Astrocyte (in vitro differentiated cells and primary cell): ENCODE results near the gene P2RX1. TPM values are rescaled to one million over a fixed set of nuclear protein-coding genes. Genes with fewer than 3 reads are reported as not detected.

Source experiments
- DNase-seq: peaks from one replicate; pipeline ENCODE4 v3.0.0-alpha.2; 2010; ENCODE audit warnings: low read depth
- FAIRE-seq: peaks from 2 replicates; lab custom pipeline; 2011; peaks lifted over from hg19 to GRCh38; lab: Jason Lieb, UNC
- H2AFZ ChIP-seq: 2 replicates; pipeline ENCODE4 v1.6.0; 2012; ENCODE audit warnings: low read depth, low read length, inconsistent platforms
- H3K27ac ChIP-seq: 2 replicates; pipeline ENCODE4 v1.5.1; 2011; ENCODE audit warnings: low read depth, low read length, inconsistent platforms
- H3K27me3 ChIP-seq: 2 replicates; pipeline ENCODE4 v1.6.0; 2011; ENCODE audit warnings: low read length, inconsistent platforms; ENCODE audit not compliant: insufficient read depth
- H3K36me3 ChIP-seq: 2 replicates; pipeline ENCODE4 v1.5.1; 2011; ENCODE audit warnings: low read length, inconsistent platforms; ENCODE audit not compliant: insufficient read depth
- H3K4me1 ChIP-seq: 2 replicates; pipeline ENCODE4 v1.5.1; 2011; ENCODE audit warnings: low read length, inconsistent platforms; ENCODE audit not compliant: insufficient read depth
- H3K4me2 ChIP-seq: 2 replicates; pipeline ENCODE4 v1.6.0; 2012; ENCODE audit warnings: low read length, inconsistent platforms
- H3K4me3 ChIP-seq: 2 replicates; pipeline ENCODE4 v1.5.1; 2011; ENCODE audit warnings: low read depth, mild to moderate bottlenecking, low read length, inconsistent platforms; ENCODE audit not compliant: insufficient read depth
- H3K79me2 ChIP-seq: 2 replicates; pipeline ENCODE4 v1.6.0; 2012; ENCODE audit warnings: mild to moderate bottlenecking, low read length, inconsistent platforms; ENCODE audit not compliant: insufficient read depth
- H3K9ac ChIP-seq: 2 replicates; pipeline ENCODE4 v1.6.0; 2012; ENCODE audit warnings: mild to moderate bottlenecking, low read length, inconsistent platforms
- H3K9me3 ChIP-seq: 2 replicates; pipeline ENCODE4 v1.5.1; 2012; ENCODE audit warnings: low read depth, mild to moderate bottlenecking, low read length, inconsistent platforms; ENCODE audit not compliant: insufficient read depth
- H4K20me1 ChIP-seq: 2 replicates; pipeline ENCODE4 v1.6.0; 2012; ENCODE audit warnings: low read length, inconsistent platforms; ENCODE audit not compliant: insufficient read depth
- H3K27ac Mint-ChIP-seq: one replicate; pipeline ENCODE4 v1.8.0; 2021; ENCODE audit warnings: mild to moderate bottlenecking, mixed read lengths; ENCODE audit not compliant: unreplicated experiment
- H3K27me3 Mint-ChIP-seq: one replicate; pipeline ENCODE4 v1.8.0; 2021; ENCODE audit warnings: low read depth, mixed read lengths; ENCODE audit not compliant: unreplicated experiment
- H3K36me3 Mint-ChIP-seq: one replicate; pipeline ENCODE4 v1.8.0; 2021; ENCODE audit warnings: low read depth, mixed read lengths; ENCODE audit not compliant: unreplicated experiment
- H3K4me1 Mint-ChIP-seq: one replicate; pipeline ENCODE4 v1.8.0; 2021; ENCODE audit warnings: low read depth, mixed read lengths; ENCODE audit not compliant: unreplicated experiment
- H3K4me3 Mint-ChIP-seq: one replicate; pipeline ENCODE4 v1.8.0; 2021; ENCODE audit warnings: mild to moderate bottlenecking, moderate library complexity, mixed read lengths; ENCODE audit not compliant: unreplicated experiment
- H3K9me3 Mint-ChIP-seq: one replicate; pipeline ENCODE4 v1.8.0; 2021; ENCODE audit warnings: mild to moderate bottlenecking, mixed read lengths; ENCODE audit not compliant: unreplicated experiment
- EZH2 ChIP-seq: IDR thresholded peaks from 2 replicates; pipeline ENCODE4 v1.6.1; 2012; ENCODE audit warnings: mild to moderate bottlenecking, low read length, inconsistent platforms; ENCODE audit not compliant: insufficient read depth
- total RNA-seq: library from RNA; stranded (reverse); gene quantifications from 2 replicates; pipeline ENCODE4 v1.2.1, GENCODE V29; 2021
- TF ChIP-seq, protein P1 (sequence below): IDR thresholded peaks from 2 replicates; pipeline ENCODE4 v1.5.1; 2011; ENCODE audit warnings: low read depth, mild to moderate bottlenecking, inconsistent platforms, low read length, moderate library complexity; ENCODE audit not compliant: insufficient read depth

Gene P2RX1
- total RNA-seq, 1 donor from 2014 or later = not detected

DNA sequence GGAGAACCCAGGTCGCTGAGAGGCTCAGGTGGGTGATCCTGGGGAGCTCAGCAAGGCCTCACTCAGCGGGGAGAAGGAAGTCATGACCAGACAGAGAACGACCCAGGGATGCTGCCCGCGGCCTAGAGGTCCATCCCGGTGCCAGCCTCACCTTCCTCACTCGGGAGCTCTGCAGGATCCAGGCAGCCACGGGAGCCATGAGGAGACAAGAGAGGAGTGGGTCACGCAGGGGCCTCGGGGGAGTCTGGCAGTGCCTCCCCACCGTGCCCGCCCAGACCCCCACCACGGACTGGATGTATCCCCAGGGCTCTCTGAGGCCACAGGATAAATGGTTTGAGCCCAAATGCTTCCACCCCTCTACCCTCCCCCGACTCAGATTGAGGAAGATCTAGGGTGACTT is 37.3 kb upstream of the P2RX1 start:
- Histone ChIP-seq H4K20me1 (no peaks in the 10 kb centered on the region), H3K4me2 (no peak overlapping the region), H3K36me3 (no peaks in the 10 kb centered on the region), H3K4me1 (no peaks in the 10 kb centered on the region), H3K27me3 (no peaks in the 10 kb centered on the region), H3K4me3 (no peak overlapping the region), H3K27ac (no peak overlapping the region), H3K79me2 (no peaks in the 10 kb centered on the region), H3K9ac (no peak overlapping the region), H3K9me3 (no peaks in the 10 kb centered on the region), H2AFZ (no peak overlapping the region)
- DNase-seq = no peak
- FAIRE-seq = no peak
- Mint-ChIP-seq H3K27me3 (peaks cover 33% of the 10 kb centered on the region), H3K9me3 (no peaks in the 10 kb centered on the region), H3K4me3 (no peak overlapping the region), H3K36me3 (no peaks in the 10 kb centered on the region), H3K4me1 (no peaks in the 10 kb centered on the region), H3K27ac (no peak overlapping the region)
- TF ChIP-seq, protein P1, sequence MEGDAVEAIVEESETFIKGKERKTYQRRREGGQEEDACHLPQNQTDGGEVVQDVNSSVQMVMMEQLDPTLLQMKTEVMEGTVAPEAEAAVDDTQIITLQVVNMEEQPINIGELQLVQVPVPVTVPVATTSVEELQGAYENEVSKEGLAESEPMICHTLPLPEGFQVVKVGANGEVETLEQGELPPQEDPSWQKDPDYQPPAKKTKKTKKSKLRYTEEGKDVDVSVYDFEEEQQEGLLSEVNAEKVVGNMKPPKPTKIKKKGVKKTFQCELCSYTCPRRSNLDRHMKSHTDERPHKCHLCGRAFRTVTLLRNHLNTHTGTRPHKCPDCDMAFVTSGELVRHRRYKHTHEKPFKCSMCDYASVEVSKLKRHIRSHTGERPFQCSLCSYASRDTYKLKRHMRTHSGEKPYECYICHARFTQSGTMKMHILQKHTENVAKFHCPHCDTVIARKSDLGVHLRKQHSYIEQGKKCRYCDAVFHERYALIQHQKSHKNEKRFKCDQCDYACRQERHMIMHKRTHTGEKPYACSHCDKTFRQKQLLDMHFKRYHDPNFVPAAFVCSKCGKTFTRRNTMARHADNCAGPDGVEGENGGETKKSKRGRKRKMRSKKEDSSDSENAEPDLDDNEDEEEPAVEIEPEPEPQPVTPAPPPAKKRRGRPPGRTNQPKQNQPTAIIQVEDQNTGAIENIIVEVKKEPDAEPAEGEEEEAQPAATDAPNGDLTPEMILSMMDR = no peak
- TF ChIP-seq EZH2 = no peak

DNA sequence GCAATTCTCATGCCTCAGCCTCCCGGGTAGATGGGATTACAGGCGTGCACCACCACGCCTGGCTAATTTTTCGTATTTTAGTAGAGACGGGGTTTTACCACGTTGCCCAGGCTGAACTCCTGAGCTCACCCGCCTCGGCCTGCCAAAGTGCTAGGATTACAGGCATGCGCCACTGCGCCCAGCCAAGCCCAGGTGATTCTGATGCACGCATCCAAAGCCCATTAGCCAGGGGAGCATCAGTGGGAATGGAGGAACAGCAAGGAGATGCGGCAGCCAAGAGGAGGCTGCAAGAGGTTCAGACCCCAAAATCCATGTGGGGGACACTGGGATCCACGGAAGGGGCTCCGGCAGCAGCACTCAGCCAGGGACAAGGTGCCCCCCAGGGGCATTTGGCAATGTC is 35.9 kb upstream of the P2RX1 start:
- Histone ChIP-seq H3K4me3 (no peak overlapping the region), H3K36me3 (no peaks in the 10 kb centered on the region), H3K4me2 (no peak overlapping the region), H2AFZ (no peak overlapping the region), H3K9me3 (no peaks in the 10 kb centered on the region), H3K4me1 (no peaks in the 10 kb centered on the region), H3K27me3 (no peaks in the 10 kb centered on the region), H3K27ac (no peak overlapping the region), H3K9ac (no peak overlapping the region), H3K79me2 (no peaks in the 10 kb centered on the region), H4K20me1 (no peaks in the 10 kb centered on the region)
- DNase-seq (no peak), FAIRE-seq (no peak)
- Mint-ChIP-seq H3K27me3 (peaks cover 27% of the 10 kb centered on the region), H3K4me1 (no peaks in the 10 kb centered on the region), H3K4me3 (no peak overlapping the region), H3K36me3 (no peaks in the 10 kb centered on the region), H3K9me3 (no peaks in the 10 kb centered on the region), H3K27ac (no peak overlapping the region)
- TF ChIP-seq, protein P1 = no peak
- no peak for TF ChIP-seq EZH2

DNA sequence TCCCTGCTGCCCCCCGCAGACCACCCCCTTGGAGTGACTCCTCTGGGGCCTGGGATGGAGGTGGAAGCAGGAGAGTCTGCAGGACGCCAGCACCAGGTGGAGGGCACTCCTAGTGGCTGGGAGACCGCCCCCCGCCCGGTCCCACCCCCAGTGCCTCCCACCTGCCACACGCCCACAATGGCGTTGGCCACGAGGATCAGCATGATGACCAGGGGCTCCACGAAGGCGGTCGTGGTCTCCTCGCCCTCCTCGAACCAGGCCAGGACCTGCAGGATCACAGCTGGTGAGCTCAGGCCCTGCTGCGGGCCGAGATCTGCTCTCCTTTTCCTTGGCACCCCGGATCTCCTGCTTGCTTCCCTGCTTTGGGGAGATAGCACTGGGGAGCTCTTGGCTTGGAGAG is 35.2 kb upstream of the P2RX1 start:
- no peaks in the 10 kb centered on the region for H3K9me3 Mint-ChIP-seq
- no peak for FAIRE-seq
- H3K27me3 Mint-ChIP-seq = peaks cover 19% of the 10 kb centered on the region
- no peaks in the 10 kb centered on the region for H3K9me3 ChIP-seq
- no peak for DNase-seq
- H3K4me2 ChIP-seq = no peak overlapping the region
- no peak overlapping the region for H3K27ac ChIP-seq
- no peak for TF ChIP-seq EZH2
- TF ChIP-seq, protein P1 = no peak
- no peak overlapping the region for H3K4me3 Mint-ChIP-seq
- no peak overlapping the region for H3K9ac ChIP-seq
- H3K4me3 ChIP-seq = no peak overlapping the region
- no peaks in the 10 kb centered on the region for H3K4me1 ChIP-seq
- H3K36me3 Mint-ChIP-seq = no peaks in the 10 kb centered on the region
- H3K27me3 ChIP-seq = no peaks in the 10 kb centered on the region
- H3K27ac Mint-ChIP-seq = no peak overlapping the region
- no peaks in the 10 kb centered on the region for H3K36me3 ChIP-seq
- H4K20me1 ChIP-seq = no peaks in the 10 kb centered on the region
- no peaks in the 10 kb centered on the region for H3K4me1 Mint-ChIP-seq
- H3K79me2 ChIP-seq = no peaks in the 10 kb centered on the region
- no peak overlapping the region for H2AFZ ChIP-seq
